ENCODE results near the gene MAGIX. TPM values are rescaled to one million over a fixed set of nuclear protein-coding genes. Genes with fewer than 3 reads are reported as not detected.
A peak's percentile ranks its signal among the peaks of the same experiment; 100 is the strongest.
"Not testable (repeated sequence)": the region's sequence is repeated elsewhere in the genome, so short reads cannot be mapped to it uniquely, and the experiment has no call there.

The MAGIX gene
- 3.8 and 4.0 TPM in 2 replicates for total RNA-seq (2014; rRNA removed)
- polyA plus RNA-seq (2012), result 1.9 TPM

DNA sequence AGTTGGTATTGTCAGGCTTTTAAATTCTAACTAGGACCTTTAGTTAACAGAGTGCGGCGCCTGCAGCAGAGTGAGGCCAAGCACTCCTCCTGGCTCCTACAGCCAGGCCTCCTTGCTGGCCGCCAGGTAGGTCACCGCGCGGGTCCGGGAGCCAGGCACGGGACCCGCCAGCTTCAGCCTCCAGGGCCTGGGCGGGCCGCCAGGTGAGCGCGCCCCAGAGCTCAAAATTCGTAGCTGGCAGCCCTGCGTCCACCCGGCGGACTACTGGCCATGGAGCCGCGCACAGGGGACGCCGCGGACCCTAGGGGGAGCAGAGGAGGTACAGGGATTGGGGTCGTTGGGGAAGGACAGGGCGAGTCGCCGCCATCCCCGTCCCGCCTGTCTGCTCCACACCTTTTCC, at the start of gene MAGIX:
MAGIX (plus strand) TSS at position 139 of the 400 bp plus-strand sequence; CDS start at position 271, 132 bp downstream.
- no peak for DNase-seq (ENCODE audit: low read depth)

DNA sequence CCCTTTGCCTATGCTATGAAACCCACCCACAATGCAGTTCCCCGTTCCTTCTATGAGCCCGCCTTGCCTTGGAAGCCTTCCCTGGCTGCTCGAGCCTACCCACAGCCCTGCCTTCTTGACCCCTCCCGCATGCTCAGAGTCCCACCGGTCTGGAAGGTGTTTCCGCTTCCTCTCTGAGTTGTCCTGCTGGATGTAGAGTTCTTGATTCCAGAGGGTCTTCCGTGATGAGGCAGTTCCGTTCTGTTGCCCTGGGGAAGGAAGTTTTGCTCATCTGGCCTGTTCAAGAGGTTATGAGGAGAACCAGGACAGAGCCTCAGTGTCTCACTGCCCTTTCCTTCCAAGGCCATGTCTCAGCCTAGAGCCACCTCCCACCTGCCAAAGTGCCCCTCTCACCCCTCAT, 46.5 kb upstream of the MAGIX start:
- DNase-seq (ENCODE audit: low read depth), result no peak

DNA sequence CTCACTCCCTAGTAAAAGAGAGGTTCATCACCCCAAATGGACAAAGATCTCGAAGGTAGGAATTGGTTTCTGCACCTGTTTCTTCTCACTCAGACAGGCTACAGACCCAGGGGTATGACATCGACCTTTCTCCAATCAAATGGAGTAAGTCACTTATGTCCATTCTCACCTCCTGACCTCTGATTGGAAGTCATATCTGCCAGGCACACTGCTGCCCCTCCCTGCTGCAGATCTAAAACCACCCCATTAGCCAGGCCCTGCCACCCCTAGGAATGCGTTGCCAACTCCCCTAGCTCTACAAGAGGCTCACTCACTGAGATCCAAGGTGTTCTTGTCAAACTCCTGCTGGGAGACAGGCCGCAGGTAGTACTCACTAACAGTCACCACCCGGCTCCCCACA, 45.8 kb upstream of the MAGIX start:
- DNase-seq (ENCODE audit: low read depth), result no peak

GRCh38 chrX:49117581-49117980, 45.0 kb upstream of the MAGIX start:
- no peak for DNase-seq (ENCODE audit: low read depth)

- DNase-seq (ENCODE audit: low read depth), result no peak
These were observed 42.5 kb upstream of the MAGIX start for GRCh38 chrX:49120091-49120490.

- DNase-seq (ENCODE audit: low read depth), result no peak
These were observed 40.1 kb upstream of the MAGIX start for GRCh38 chrX:49122499-49122898.

GRCh38 chrX:49127742-49128258, 34.8 kb upstream of the MAGIX start:
- DNase-seq (ENCODE audit: low read depth), result not testable (repeated sequence)

DNA sequence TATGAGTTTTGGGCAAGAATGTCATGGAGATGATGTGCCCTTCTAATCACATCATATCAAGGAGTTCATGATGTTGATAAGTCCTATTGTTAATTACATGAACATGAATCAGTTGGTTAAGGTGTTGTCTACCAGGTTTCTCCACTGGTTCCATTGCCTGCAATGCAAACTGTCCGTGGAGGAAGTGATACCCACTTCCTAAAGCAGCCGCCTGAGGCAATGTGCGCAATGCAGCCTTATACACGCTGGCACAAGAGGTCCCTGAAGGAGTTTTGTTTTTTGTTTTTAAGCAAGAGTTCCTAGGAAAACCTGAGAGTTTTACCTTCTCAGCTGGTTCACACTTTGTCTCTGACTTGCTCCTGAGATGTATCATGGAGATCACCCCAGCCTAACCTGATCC, 33.1 kb upstream of the MAGIX start:
- DNase-seq (ENCODE audit: low read depth), result no peak

DNA sequence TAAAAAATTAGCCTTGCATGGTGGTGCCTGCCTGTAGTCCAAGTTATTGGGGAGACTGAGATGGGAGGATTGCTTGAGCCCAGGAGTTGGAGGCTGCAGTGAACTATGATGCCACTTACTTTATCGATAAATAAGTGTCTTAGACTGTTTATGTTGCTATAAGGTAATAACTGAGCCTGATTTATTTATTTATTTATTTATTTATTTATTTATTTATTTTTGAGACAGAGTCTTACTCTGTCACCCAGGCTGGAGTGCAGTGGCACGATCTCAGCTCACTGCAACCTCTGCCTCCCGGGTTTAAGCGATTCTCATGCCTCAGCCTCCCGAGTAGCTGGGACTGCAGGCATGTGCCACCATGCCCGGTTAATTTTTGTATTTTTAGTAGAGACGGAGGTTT, 30.3 kb upstream of the MAGIX start:
- DNase-seq (ENCODE audit: low read depth), result not testable (repeated sequence)

DNA sequence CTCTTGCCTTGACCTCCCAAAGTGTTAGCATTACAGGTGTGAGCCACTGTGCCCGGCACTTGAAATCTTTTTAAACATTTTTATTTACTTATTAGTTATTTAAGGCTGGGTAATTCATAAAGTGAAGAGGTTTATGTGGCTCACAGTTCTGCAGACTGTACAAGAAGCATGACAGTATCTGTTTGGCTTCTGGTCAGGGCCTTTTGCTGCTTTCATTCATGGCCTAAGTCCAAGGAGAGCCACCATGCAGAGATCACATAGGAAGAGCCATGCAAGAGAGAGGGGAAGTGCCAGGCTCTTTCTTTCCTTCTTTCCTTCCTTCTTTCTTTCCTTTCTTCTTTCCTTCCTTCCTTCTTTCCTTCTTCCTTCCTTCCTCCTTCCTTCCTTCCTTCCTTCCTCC, 28.8 kb upstream of the MAGIX start:
- no peak for DNase-seq (ENCODE audit: low read depth)

DNA sequence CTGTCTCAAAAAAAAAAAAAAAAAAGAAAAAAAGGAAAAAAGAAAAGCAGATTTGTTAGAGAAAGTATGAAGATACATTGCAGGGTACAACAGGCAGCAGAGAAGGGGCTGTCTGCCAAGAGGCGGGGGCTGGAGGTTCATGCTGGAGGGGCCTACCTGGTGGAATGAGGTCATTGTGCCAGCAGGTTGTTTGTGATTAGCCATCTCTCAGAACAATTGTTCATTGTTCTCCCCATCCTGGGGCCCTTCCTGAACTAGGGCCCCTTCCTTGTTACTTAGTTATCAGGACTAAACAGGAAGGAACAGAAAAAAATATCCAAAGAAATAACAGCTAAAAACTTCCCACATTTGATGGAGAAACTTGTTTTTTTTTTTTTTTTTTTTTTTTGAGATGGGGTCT, 25.1 kb upstream of the MAGIX start:
- DNase-seq (ENCODE audit: low read depth), result no peak

DNA sequence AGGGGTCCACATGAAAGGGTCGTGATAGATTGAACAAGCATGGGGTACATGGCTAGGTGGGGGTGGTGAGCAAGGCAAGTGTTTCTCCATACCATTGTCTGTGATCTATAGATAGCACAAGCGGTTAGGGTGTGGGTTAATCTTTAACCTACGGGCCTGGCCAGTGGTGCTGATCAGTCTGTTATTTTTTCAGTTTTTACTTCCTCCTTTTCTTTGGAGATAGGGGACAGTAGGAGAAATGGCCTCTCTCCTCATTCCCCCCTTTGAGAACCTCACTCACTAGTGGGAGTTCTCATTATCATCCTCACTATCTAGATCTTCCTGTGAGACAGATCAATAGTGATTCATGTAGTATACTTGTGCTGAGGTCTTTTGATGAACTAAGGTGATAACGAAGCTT, 22.8 kb upstream of the MAGIX start:
- DNase-seq (ENCODE audit: low read depth), result no peak

- DNase-seq (ENCODE audit: low read depth), result not testable (repeated sequence)
These were observed 20.3 kb upstream of the MAGIX start for GRCh38 chrX:49142264-49142663.

GRCh38 chrX:49143154-49143553, 19.4 kb upstream of the MAGIX start:
- not testable (repeated sequence) for DNase-seq (ENCODE audit: low read depth)

GRCh38 chrX:49147282-49147681, 15.3 kb upstream of the MAGIX start:
- DNase-seq (ENCODE audit: low read depth), result no peak

- no peak for DNase-seq (ENCODE audit: low read depth)
These were observed 14.6 kb upstream of the MAGIX start for GRCh38 chrX:49147936-49148335.

DNA sequence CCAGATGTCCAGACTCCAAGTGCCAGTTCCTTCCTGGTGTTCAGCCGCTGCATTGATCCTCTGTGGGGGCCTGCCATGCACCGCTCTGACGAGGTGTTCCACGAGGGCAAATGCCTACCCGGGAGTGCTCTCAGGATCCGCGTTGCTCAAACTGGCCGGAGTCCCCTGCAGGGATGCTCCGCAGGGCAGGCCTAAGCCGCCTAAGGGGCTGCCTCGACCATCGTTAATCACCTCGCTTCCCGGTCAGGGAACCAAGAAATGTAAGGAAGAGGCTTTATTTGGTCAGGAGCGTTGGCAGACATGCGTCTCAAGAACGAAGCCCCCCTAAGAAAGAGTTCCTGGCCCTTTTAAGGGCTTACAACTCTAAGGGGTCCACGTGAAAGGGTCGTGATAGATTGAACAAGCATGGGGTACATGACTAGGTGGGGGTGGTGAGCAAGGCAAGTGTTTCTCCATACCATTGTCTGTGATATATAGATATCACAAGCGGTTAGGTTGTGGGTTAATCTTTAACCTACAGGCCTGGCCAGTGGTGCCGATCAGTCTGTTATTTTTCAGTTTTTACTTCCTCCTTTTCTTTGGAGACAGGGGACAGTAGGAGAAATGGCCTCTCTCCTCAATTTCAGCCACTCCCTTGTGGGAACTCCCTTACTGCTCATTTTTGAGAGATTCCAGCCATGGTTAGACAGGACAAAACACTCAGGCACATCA, 14.0 kb upstream of the MAGIX start:
- DNase-seq (ENCODE audit: low read depth), result not testable (repeated sequence)

DNA sequence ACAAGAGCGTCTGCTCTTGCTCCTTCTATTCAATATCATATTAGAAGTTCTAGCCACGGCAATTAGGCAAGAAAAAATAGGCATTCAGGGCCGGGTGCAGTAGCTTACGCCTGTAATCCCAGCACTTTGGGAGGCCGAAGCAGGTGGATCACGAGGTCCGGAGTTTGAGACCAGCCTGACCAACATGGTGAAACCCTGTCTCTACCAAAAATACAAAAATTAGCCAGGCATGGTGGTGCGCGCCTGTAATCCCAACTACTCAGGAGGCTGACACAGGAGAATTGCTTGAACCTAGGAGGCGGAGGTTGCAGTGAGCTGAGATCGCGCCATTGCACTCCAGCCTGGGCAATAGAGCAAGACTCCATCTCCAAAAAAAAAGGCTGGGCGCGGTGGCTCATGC, 13.3 kb upstream of the MAGIX start:
- DNase-seq (ENCODE audit: low read depth), result not testable (repeated sequence)

GRCh38 chrX:49153467-49153866, 9.1 kb upstream of the MAGIX start:
- no peak for DNase-seq (ENCODE audit: low read depth)

DNA sequence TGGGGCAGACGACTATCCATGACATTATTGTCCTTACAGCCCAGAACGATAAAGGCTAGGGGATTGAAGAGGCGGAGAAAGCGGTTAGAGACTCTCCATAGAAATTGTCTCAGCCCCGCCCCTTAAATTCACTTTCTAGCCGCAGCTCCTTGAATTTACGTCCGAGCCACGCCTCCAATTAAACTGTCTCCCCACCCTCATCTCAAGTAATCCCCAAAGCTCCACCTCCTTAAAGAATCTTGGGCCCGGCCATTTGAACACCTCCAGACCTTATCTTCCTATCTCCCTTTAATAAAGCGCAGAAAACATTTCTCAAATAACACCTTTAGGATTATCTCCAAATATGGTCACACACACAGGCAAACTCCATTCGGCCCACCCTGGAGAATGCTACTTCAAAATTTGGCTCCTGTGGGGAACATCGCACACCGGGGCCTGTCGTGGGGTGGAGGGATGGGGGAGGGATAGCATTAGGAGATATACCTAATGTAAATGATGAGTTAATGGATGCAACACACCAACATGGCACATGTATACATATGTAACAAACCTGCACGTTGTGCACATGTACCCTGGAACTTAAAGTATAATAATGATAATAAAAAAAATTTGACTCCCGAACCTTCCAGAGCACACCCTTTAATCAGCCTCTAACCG, 7.2 kb upstream of the MAGIX start:
- peak; percentile 58 for DNase-seq (ENCODE audit: low read depth)

DNA sequence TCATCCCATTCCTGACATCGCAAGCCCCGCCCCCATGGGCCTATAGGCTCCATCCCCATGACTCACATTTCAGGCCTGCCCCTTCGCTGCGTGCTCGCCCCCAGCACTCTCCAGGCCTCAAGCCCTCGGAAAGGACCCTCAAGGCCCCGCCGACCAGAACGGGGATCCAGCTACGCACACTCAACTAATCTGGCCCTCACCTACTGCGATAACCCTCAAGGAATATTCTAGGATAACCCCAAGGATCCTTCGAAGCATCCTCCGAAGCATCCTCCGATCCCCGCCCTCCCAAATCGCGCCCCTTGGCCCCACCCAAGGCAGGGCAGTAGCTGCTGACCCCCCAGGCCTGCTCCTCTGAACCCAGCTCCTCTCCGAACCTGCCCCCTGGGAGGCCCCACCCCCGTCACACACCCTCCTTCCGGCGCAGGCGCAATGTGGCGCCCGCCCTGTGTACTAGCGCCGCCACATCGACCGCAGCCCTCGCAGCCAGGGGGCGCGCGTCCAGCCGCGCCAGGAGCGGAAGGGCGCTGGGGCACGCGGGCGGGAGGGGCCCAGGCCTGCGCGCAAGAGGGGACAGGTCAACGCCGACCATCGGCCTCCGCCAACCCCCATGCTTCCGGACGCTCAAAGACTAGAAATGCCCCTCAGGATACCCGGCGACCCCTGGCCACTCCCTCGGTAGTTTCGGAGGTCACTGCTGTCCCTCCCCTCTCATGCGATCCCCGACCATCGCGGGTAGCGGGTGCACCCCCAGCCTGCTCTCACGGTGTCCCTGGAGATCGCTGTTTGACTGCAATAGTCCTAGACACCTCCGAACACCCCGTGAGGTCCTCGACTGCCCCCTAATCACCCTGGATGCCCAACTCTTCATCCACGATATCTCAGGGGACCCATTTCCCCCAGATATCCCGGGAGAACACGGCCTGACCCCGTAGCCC, 6.4 kb upstream of the MAGIX start:
- DNase-seq (ENCODE audit: low read depth), result peak; percentile 84

GRCh38 chrX:49157194-49157593, 5.4 kb upstream of the MAGIX start:
- DNase-seq (ENCODE audit: low read depth), result no peak

All from LHCN-M2 (cell line).